Glomerular visceral epithelial cell (primary cell): ENCODE measurements around the gene RPS26.

Experiments
- DNase-seq: peaks from one replicate; pipeline ENCODE4 v3.0.0-alpha.2; 2016; ENCODE audit errors: extremely low spot score

Gene RPS26

GRCh38 chr12:56078931-56079722, 37.4 kb downstream of the RPS26 start:
- peak; percentile 87 for DNase-seq

- DNase-seq, result peak; percentile 83
Observed at GRCh38 chr12:56079723-56080555, 38.2 kb downstream of the RPS26 start, which contains the start of gene ERBB3. Gene ERBB3, plus strand, starts transcription at chr12:56080165. Its CDS starts 136 bp downstream, at chr12:56080301.

- no peak for DNase-seq
Observed at GRCh38 chr12:56080556-56081138, 38.9 kb downstream of the RPS26 start.

GRCh38 chr12:56081393-56082347, 40.0 kb downstream of the RPS26 start:
- DNase-seq, result no peak

- DNase-seq, result no peak
Observed at GRCh38 chr12:56082382-56082781, 40.7 kb downstream of the RPS26 start.

- DNase-seq, result no peak
Observed at GRCh38 chr12:56082967-56083366, 41.2 kb downstream of the RPS26 start.

- no peak for DNase-seq
Observed at GRCh38 chr12:56084958-56085543, 43.3 kb downstream of the RPS26 start.

GRCh38 chr12:56086096-56086495, 44.4 kb downstream of the RPS26 start:
- no peak for DNase-seq

GRCh38 chr12:56086608-56087007, 44.9 kb downstream of the RPS26 start:
- DNase-seq, result no peak

GRCh38 chr12:56087220-56087619, 45.5 kb downstream of the RPS26 start:
- DNase-seq, result no peak
